ENCODE data around the gene CLDN6. TPM values are rescaled to one million over a fixed set of nuclear protein-coding genes. Genes with fewer than 3 reads are reported as not detected.

Gene CLDN6
- total RNA-seq, 1 donor from 2014 or later, result not detected

DNA sequence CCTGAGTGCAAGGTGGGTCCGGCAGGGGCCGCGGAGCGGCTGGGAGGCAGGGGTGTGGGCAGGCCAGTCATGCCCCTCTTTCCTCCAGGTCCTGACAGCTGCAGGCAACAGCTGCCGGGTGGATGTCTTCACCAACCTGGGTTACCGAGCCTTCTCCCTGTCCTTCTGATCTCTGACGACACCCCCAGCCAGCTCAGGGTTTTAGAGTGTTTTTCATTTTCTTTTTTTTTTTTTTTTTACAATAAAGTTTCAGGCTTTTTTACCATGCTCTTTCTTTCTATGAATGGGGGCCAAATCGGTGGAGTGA lies 9.5 kb upstream of the CLDN6 start:
- no peak overlapping the region for H3K4me3 Mint-ChIP-seq
- no peaks in the 10 kb centered on the region for H3K9me3 Mint-ChIP-seq
- ChIA-PET POLR2A (interaction anchor here (0.7 to 1.5 kb wide), 8 partner anchors 8 to 1200 kb away, joined by 3 to 9 read pairs (median 4); partner anchors contain the start of genes FAHD1, KCTD5, TNFRSF12A and ZNF213), CTCF (interaction anchor here (0.8 to 9.0 kb wide), 10 partner anchors 8 to 161 kb away, joined by 3 to 87 read pairs (median 6); partner anchors contain the start of genes TNFRSF12A and ZNF213)
- H3K27me3 Mint-ChIP-seq, result peaks cover 19% of the 10 kb centered on the region
- ATAC-seq (ENCODE audit: low read depth) (no peak), DNase-seq (no peak)
- intact Hi-C loops (cut with micrococcal nuclease), result no loop called here
- peaks cover 21% of the 10 kb centered on the region for H3K36me3 Mint-ChIP-seq (ENCODE audit: low read depth)
- TF ChIP-seq, protein P1, sequence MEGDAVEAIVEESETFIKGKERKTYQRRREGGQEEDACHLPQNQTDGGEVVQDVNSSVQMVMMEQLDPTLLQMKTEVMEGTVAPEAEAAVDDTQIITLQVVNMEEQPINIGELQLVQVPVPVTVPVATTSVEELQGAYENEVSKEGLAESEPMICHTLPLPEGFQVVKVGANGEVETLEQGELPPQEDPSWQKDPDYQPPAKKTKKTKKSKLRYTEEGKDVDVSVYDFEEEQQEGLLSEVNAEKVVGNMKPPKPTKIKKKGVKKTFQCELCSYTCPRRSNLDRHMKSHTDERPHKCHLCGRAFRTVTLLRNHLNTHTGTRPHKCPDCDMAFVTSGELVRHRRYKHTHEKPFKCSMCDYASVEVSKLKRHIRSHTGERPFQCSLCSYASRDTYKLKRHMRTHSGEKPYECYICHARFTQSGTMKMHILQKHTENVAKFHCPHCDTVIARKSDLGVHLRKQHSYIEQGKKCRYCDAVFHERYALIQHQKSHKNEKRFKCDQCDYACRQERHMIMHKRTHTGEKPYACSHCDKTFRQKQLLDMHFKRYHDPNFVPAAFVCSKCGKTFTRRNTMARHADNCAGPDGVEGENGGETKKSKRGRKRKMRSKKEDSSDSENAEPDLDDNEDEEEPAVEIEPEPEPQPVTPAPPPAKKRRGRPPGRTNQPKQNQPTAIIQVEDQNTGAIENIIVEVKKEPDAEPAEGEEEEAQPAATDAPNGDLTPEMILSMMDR (IDR thresholded peaks at IDR 0.05), result no peak
- peaks cover 32% of the 10 kb centered on the region for H3K4me1 Mint-ChIP-seq
- H3K27ac Mint-ChIP-seq, result no peak overlapping the region

GRCh38 chr16:3026609-3027488 lies 8.9 kb upstream of the CLDN6 start:
- peaks cover 38% of the 10 kb centered on the region for H3K4me1 Mint-ChIP-seq
- no peak overlapping the region for H3K4me3 Mint-ChIP-seq
- ChIA-PET CTCF (interaction anchor here (0.7 to 9.0 kb wide), 5 partner anchors 20 to 104 kb away, joined by 3 to 87 read pairs (median 6); partner anchors contain the start of gene ZNF213), POLR2A (interaction anchor here (0.7 to 1.5 kb wide), 5 partner anchors 23 to 1200 kb away, joined by 3 to 9 read pairs (median 3); partner anchors contain the start of genes FAHD1, KCTD5, ZNF213 and ZNF263)
- TF ChIP-seq, protein P1 (IDR thresholded peaks at IDR 0.05), result no peak
- intact Hi-C loops (cut with micrococcal nuclease), result no loop called here
- peaks cover 17% of the 10 kb centered on the region for H3K27me3 Mint-ChIP-seq
- no peaks in the 10 kb centered on the region for H3K9me3 Mint-ChIP-seq
- no peak for DNase-seq
- no peak overlapping the region for H3K27ac Mint-ChIP-seq
- H3K36me3 Mint-ChIP-seq (ENCODE audit: low read depth), result peaks cover 21% of the 10 kb centered on the region
- ATAC-seq (ENCODE audit: low read depth), result no peak

DNA sequence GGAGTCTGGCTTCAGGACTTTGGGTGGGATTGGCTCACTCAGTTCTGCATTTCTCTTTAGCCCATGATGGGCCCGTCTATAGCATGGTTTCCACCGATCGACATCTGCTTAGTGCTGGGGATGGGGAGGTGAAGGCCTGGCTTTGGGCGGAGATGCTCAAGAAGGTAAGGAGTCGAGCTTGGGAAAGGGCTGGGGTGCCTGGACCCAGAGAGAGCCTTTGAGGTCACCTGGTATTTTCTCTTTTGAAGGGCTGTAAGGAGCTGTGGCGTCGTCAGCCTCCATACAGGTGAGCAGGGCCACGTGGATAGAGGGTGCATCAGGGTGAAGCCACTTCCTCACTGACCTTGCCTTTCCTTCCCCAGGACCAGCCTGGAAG lies 8.0 kb upstream of the CLDN6 start:
- ChIA-PET POLR2A (interaction anchor here (1.4 kb wide), 1 partner anchor 22 kb away, joined by 3 read pairs; no protein-coding TSS in a partner anchor), CTCF (interaction anchor here (1.4 kb wide), 1 partner anchor 23 kb away, joined by 6 read pairs; no protein-coding TSS in a partner anchor)
- Mint-ChIP-seq H3K36me3 (ENCODE audit: low read depth) (peaks cover 21% of the 10 kb centered on the region), H3K4me1 (peaks cover 44% of the 10 kb centered on the region), H3K27ac (no peak overlapping the region), H3K4me3 (no peak overlapping the region), H3K27me3 (peaks cover 15% of the 10 kb centered on the region), H3K9me3 (no peaks in the 10 kb centered on the region)
- DNase-seq, result no peak
- no peak for ATAC-seq (ENCODE audit: low read depth)
- intact Hi-C loops (cut with micrococcal nuclease), result no loop called here
- TF ChIP-seq, protein P1 (IDR thresholded peaks at IDR 0.05), result no peak

- Mint-ChIP-seq H3K27me3 (peaks cover 12% of the 10 kb centered on the region), H3K4me1 (peaks cover 48% of the 10 kb centered on the region), H3K4me3 (no peak overlapping the region), H3K36me3 (ENCODE audit: low read depth) (peaks cover 21% of the 10 kb centered on the region), H3K9me3 (no peaks in the 10 kb centered on the region), H3K27ac (no peak overlapping the region)
- ChIA-PET POLR2A (interaction anchor here (0.7 to 1.4 kb wide), 6 partner anchors 120 to 1660 kb away, joined by 3 to 10 read pairs (median 6); no protein-coding TSS in a partner anchor), CTCF (interaction anchor here (1.4 to 2.1 kb wide), 2 partner anchors 22 to 23 kb away, joined by 6 to 7 read pairs; no protein-coding TSS in a partner anchor)
- intact Hi-C loops (cut with micrococcal nuclease), result no loop called here
- ATAC-seq (ENCODE audit: low read depth) (no peak), DNase-seq (no peak)
- TF ChIP-seq, protein P1 (IDR thresholded peaks at IDR 0.05), result no peak
Observed at GRCh38 chr16:3025032-3026002, 7.3 kb upstream of the CLDN6 start.
